ENCODE measurements around the gene ARFGEF3.

ARFGEF3 gene

GRCh38 chr6:138162111-138162954 is 594 bp downstream of the ARFGEF3 start:
- no peak for DNase-seq (ENCODE audit: low read depth)

- DNase-seq (ENCODE audit: low read depth) = no peak
Measured at GRCh38 chr6:138162955-138163575, 1.3 kb downstream of the ARFGEF3 start.

- DNase-seq (ENCODE audit: low read depth) = no peak
Measured at GRCh38 chr6:138175596-138175995, 13.9 kb downstream of the ARFGEF3 start.

GRCh38 chr6:138176652-138177232 is 15.0 kb downstream of the ARFGEF3 start:
- no peak for DNase-seq (ENCODE audit: low read depth)

- DNase-seq (ENCODE audit: low read depth) = no peak
Measured at GRCh38 chr6:138182939-138183789, 21.4 kb downstream of the ARFGEF3 start.

- no peak for DNase-seq (ENCODE audit: low read depth)
Measured at GRCh38 chr6:138183790-138184134, 22.0 kb downstream of the ARFGEF3 start.

- DNase-seq (ENCODE audit: low read depth) = no peak
Measured at GRCh38 chr6:138184230-138184629, 22.5 kb downstream of the ARFGEF3 start.

GRCh38 chr6:138187156-138187555 is 25.4 kb downstream of the ARFGEF3 start:
- DNase-seq (ENCODE audit: low read depth) = no peak

- DNase-seq (ENCODE audit: low read depth) = no peak
Measured at GRCh38 chr6:138188278-138188941, 26.7 kb downstream of the ARFGEF3 start.

GRCh38 chr6:138194287-138194686 is 32.5 kb downstream of the ARFGEF3 start:
- no peak for DNase-seq (ENCODE audit: low read depth)

- DNase-seq (ENCODE audit: low read depth) = no peak
Measured at GRCh38 chr6:138196122-138196738, 34.5 kb downstream of the ARFGEF3 start.

GRCh38 chr6:138197570-138197969 is 35.8 kb downstream of the ARFGEF3 start:
- DNase-seq (ENCODE audit: low read depth) = no peak

GRCh38 chr6:138198430-138199091 is 36.8 kb downstream of the ARFGEF3 start:
- no peak for DNase-seq (ENCODE audit: low read depth)

- no peak for DNase-seq (ENCODE audit: low read depth)
Measured at GRCh38 chr6:138201836-138202235, 40.1 kb downstream of the ARFGEF3 start.

- DNase-seq (ENCODE audit: low read depth) = no peak
Measured at GRCh38 chr6:138203315-138203714, 41.6 kb downstream of the ARFGEF3 start.

GRCh38 chr6:138204303-138204702 is 42.6 kb downstream of the ARFGEF3 start:
- DNase-seq (ENCODE audit: low read depth) = no peak

- DNase-seq (ENCODE audit: low read depth) = no peak
Measured at GRCh38 chr6:138204792-138205384, 43.1 kb downstream of the ARFGEF3 start.

GRCh38 chr6:138205437-138206094 is 43.8 kb downstream of the ARFGEF3 start:
- no peak for DNase-seq (ENCODE audit: low read depth)

- no peak for DNase-seq (ENCODE audit: low read depth)
Measured at GRCh38 chr6:138206862-138207261, 45.1 kb downstream of the ARFGEF3 start.

- no peak for DNase-seq (ENCODE audit: low read depth)
Measured at GRCh38 chr6:138211048-138211581, 49.4 kb downstream of the ARFGEF3 start.

Data from stimulated activated CD8-positive, alpha-beta memory T cell treated with anti-CD3 and anti-CD28 coated beads, Interleukin-4, amount 100 ng/mL, for 24 hours (primary cell).